Bone marrow (tissue), 2 donors: ENCODE results near the gene ZNF10.

Experiments
- DNase-seq, 2 donors: peaks; one replicate each; lab custom pipeline; 2025; lab: John Stamatoyannopoulos, UW

Gene ZNF10

DNA sequence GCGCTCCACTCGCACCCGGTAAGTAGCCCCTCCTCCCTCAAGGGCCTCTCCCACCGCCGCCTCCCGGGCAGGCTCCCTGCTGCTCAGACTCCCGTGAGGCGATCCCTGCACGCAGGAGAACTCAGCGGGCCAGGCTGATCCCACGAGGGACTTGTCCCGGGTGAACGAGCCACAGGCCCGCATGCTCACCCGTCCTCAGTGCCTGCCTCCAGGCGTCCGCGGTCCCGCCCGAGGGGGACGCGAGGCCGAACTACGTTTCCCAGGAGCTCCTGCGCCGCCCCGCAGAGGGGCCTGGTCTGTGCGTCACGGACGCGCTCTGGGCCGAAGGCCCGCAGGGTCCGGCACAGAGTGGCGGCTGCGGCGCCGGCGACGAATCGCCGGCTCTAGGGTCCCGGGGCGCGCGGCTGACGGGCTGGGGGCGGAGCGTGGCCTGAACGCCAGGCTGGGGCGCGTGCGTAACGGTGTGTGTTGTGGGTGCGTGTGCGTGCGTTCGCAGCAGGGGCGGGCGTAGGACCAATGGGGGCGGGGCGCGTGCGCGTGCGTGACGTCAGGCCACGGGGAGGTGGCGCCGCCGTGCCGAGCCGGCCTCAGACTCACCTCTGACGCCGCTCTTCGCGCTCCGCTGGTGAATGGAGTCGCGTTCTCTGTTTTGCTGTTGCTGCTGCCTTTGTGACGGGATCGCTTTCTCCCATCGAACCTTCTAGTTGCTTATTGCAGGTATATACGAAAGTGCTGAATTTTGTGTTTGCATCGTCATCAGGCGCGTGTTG is at the start of gene ZNF10, which contains the start of gene ZNF891:
TSS of gene ZNF10 (plus strand) at position 590 of the 770 bp plus-strand sequence. CDS start 13,866 bp downstream, outside the sequence.
TSS of gene ZNF891 (minus strand) at position 237 of the 770 bp plus-strand sequence. CDS start 8,356 bp downstream, outside the sequence.
- DNase-seq = peak; percentile 89 to 92

DNA sequence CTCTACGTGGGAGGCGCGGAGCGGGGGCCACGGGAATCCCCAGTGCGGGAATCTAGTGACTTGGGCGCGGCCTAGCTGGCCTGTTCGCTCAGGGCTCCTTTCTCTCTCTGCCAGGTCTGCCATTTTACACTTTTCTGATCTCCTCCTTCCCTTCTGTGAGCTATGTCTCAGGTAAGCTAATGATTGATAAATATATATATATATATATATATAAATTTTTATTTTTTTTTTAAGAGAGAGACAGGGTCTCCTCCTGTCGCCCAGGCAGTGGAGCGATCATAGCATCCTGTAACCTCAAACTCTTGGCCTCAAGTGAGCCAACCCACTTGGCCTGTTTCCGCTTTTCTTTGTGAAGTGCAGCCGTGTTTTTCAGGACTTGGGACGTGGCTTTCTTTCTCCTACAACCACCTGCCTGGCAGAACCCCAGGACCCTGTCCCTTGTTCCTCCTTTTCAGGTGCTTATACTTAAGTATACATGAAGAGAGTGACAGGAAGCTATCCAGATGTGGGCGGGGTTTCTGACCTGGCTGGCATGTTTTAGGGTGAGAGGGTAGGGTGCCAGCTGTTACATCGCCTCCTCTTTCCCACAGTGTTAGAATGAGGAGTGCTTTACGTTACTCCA is 49.2 kb upstream of the ZNF10 start:
- DNase-seq = peak in 1 of 2 donors; percentile 32

DNA sequence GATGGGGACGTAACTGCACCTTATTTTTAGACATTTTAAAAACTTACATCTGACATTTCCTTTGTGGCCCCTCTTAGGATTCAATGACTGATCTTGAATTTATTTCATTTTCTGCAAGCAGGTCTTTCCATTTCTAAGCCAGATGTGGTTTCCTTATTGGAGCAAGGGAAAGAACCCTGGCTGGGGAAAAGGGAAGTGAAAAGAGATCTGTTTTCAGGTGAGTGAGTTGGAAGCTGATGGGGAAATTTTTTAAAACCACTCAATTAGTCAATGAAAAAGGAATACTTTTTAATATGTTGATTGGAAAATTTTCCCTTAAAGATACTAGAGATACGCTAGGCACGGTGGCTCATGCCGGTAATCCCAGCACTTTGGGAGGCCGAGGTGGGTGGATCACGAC is 47.1 kb upstream of the ZNF10 start:
- DNase-seq = no peak

DNA sequence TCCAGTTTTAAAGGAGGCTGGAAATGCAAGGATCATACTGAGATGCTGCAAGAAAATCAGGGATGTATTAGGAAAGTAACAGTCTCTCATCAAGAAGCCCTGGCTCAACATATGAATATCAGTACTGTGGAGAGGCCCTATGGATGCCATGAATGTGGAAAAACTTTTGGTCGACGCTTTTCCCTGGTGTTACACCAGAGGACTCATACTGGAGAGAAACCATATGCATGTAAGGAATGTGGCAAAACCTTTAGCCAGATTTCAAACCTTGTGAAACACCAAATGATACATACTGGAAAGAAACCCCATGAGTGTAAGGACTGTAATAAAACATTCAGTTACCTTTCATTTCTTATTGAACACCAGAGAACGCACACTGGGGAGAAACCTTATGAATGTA is 24.8 kb upstream of the ZNF10 start:
- no peak for DNase-seq

DNA sequence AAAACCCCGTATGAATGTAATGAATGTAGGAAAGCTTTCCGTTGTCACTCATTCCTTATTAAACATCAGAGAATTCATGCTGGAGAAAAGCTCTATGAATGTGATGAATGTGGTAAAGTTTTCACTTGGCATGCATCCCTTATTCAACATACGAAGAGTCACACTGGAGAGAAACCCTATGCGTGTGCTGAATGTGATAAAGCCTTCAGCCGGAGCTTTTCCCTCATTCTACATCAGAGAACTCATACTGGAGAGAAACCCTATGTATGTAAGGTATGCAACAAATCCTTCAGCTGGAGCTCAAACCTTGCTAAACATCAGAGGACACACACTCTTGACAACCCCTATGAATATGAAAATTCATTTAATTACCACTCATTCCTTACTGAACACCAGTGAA is 24.2 kb upstream of the ZNF10 start:
- DNase-seq = no peak

DNA sequence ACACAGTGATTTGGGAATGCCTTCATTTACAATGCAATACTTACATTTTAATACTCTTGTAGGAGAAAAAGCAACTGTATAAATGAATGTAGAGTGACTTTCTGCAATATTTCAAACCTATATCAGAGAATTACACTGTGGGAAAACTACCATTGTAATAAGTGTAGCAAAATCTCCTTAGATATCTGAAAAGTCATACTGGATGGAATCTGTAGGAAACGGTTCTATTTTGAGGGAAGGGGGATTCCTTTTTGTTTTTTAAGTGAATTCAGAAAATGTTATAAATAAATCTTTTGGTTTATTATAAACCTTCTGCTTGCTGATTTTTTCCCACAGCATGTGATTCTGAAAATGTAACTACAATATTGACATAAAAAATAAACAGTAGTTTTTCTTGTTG is 23.3 kb upstream of the ZNF10 start:
- no peak for DNase-seq

DNA sequence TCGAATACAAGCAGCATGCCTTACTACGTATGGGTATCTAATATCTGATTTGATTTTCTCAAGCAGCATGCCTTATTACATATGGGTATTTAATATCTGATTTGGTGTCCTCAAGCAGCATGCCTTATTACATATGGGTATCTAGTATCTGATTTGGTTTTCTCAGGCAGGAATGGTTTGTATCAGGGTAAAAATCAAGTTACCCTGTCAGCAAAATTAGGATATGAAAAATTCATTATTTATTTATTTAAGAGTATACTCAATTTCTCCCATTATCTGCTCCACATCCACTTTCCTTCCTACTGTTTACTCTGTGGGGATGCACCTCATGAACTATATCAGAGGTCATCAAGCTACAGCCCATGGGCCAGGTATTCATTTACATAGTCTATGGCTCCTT is 22.3 kb upstream of the ZNF10 start:
- DNase-seq = no peak

DNA sequence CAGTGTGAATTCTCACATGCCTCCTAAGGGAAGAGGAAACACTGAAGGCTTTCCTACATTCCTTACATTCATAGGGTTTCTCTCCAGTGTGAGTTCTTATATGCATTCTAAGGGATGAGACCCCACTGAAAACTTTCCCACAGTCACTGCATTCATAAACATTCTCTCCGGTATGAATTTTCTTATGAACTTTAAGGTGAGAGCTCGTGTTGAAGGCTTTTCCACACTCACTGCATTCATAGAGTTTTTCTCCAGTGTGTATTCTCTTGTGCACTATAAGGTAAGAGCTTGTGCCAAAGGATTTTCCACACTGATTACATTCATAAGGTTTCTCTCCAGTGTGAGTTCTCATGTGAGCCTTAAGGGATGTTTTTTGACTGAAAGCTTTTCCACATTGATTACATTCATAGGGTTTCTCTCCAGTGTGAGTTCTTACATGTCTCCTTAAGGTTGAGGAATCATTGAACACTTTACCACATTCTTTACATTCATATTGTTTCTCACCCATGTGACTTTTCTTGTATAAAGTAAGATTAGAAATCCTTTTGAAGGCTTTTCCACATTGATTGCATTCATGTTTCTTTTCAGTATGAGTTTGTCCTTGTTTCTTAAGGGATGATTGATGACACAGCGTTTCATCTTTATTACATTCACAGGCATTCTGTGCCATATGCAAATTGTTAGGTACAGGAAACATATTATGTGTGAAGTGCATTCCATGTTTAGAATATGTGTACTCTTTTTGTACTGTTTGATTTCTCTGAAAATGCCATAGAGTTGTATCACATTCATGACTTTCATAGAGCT is 9.8 kb upstream of the ZNF10 start:
- DNase-seq = no peak

DNA sequence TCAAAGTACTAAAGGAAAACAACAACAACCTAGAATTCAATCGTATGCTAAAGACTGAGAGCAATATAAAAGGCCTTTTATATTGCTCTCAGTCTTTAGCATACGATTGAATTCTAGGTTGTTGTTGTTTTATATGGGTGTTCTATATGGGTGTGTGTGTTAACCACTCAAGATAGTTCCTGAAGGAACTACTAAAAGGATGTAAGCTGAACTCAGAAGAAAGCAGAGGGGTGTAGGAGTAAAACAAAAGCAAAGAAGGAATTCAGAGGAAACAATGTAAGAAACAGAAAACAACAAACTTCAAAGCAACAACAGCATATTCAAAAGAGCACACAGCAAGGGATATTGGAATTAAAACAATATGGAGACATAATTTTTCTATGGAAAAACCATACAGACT is 5.8 kb upstream of the ZNF10 start:
- DNase-seq = no peak

DNA sequence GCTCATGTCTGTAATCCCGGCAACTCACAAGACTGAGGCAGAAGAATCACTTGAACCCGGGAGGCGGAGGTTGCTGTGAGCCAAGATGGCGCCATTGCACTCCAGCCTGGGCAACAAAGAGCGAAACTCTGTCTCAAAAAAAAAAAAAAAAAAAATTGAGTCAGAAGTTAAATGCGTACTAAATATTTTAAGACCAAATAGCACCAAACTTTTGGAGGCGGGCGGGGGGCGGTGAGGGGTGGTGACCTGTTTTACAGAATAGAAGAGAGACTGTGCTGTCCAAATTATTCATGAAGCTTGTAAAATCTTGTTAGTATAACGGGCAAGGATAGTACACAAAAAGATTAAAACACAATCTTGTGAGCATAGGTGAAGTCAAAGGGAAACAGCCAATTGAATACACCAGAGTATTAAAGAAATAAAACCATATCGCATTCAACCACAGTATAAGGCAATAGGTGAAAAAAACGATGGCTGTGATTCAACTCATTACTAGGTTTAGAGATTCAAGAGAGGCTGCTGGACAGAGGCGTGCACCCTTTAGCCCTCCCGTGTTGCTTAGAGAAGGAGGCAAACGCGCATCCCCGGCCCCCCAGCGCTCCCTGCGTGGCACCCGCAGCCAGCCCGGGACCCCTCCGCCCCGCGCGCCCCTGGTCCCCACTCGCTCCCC is 924 bp upstream of the ZNF10 start:
- DNase-seq = no peak

DNA sequence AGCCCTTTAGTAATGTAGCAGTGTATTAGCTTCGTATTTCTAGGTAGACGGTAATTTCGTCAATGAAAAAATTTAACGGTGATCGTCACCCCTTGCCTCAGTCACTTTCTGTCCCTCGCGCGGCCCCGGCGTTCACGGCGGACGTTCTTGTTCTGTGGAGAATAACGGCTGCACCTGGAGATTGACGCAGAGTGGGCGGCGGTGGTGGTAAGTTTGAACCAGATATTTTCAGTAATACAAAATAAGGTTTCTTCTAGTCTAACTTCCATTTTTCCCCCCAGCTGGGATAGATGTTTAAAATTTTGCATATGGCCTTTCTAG is 341 bp downstream of the ZNF10 start:
- DNase-seq = no peak

DNA sequence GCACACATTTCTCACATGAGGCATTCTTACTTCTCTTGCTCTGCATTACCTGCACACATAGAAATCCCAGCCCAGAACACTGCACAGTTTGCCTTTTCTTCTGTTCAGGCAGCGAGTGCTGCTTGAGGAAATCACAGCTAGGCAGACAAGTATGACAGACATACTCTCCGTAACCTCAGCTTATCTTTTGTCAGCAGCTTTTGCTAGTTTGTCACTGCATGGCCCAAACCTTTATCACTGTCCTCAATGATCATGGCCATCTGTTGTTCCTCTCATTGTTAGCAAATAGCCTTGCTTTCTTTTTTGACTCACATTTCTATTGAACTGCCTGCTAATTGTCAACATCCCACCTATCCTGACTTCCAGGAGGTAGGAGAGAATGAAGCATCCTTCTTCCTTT is 5.3 kb downstream of the ZNF10 start:
- no peak for DNase-seq

DNA sequence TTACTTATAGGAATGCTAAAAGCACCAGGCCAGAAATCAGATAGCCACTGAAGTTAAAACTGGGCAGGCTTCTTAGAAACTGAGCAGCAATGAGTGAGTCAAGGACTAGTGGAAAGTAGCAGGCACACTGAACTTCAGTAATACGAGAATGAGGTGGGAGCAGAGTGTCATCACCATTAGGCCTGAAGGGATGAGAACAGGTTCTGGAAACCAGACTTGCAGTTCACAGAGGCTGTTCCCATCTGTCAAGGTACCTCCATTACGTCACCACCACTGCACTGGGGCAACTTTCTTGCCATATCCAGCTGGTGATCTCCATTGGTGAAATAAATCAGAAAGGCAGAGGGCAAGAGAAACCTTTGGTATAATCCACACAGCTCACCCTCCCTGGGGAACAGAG is 15.6 kb downstream of the ZNF10 start:
- DNase-seq = no peak

DNA sequence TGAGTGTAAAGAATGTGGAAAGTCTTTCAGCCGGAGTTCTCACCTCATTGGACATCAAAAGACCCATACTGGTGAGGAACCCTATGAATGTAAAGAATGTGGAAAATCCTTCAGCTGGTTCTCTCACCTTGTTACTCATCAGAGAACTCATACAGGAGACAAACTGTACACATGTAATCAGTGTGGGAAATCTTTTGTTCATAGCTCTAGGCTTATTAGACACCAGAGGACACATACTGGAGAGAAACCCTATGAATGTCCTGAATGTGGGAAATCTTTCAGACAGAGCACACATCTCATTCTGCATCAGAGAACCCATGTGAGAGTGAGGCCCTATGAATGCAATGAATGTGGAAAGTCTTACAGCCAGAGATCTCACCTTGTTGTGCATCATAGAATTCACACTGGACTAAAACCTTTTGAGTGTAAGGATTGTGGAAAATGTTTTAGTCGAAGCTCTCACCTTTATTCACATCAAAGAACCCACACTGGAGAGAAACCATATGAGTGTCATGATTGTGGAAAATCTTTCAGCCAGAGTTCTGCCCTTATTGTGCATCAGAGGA is 25.8 kb downstream of the ZNF10 start:
- DNase-seq = no peak

DNA sequence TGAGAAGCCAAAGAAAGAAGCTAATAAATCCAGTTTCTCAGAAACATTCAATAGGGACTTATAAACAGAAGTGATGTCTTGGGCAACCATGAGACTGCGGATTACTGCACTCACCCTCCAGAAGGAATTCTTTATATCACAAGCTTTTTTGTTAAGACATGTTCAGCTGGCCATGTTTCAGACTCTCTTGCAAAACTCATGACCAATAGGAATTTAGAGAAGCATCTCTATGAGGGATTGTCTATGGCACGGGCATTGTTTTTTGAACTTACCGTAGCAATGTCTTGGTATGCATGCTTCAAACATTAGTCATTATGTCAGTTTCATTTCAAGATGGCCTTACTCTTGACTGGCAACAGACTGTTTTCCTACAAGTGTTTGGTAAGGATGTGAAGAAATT is 35.3 kb downstream of the ZNF10 start:
- no peak for DNase-seq

DNA sequence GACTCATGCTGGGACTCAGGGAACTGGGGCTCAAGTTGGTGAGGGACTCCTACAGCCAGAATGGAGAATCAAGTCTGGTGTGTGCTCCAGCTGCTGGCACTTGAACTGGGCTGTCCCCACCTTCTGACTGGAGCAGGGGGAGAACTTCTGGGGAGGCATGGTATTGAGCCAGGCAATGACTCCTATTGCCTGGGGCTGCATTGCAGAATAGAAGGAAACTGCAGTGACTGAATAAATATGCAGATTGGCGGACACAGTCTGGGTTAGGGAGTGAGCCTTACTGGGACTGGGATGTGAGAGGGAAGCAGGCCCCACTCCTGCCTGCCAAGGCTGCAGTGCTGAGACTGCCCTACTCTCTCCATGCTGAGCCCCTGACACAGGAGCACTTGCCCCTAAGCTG is 42.1 kb downstream of the ZNF10 start:
- DNase-seq = no peak

DNA sequence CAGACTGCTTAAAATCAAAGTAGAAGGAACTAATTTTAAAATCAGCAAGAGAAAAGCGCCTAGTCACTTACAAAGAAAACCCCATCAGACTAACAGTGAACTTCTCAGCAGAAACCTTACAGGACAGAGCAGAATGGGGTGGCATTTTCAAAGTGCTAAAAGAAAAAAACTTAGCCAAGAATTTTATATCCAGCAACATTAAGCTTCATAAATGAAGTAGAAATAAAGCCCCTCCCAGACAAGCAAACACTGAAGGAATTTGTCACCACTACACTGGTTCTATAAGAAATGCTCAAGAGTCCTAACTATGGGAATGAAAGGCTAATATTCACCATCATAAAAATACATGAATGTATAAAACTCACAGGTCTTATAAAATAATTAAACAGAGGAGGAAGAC is 44.5 kb downstream of the ZNF10 start:
- DNase-seq = no peak

DNA sequence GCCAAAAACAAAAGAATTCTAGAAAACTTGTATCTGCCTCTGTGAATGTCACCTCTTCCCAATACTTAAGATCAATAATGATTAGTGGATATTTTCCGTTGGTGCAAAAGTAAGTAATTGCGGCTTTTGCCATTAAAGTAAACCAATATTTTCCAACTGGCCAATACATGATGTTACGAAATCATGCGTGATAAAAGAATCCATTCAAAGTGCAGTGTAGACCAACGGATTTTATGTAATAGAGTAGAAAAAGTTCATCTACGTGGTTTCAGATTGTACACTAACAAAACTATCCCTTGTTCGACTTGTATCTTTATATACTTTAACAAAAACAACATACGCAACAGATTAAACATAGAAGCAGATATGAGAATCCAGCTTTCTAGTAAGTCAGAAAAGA is 50.2 kb downstream of the ZNF10 start:
- no peak for DNase-seq

DNA sequence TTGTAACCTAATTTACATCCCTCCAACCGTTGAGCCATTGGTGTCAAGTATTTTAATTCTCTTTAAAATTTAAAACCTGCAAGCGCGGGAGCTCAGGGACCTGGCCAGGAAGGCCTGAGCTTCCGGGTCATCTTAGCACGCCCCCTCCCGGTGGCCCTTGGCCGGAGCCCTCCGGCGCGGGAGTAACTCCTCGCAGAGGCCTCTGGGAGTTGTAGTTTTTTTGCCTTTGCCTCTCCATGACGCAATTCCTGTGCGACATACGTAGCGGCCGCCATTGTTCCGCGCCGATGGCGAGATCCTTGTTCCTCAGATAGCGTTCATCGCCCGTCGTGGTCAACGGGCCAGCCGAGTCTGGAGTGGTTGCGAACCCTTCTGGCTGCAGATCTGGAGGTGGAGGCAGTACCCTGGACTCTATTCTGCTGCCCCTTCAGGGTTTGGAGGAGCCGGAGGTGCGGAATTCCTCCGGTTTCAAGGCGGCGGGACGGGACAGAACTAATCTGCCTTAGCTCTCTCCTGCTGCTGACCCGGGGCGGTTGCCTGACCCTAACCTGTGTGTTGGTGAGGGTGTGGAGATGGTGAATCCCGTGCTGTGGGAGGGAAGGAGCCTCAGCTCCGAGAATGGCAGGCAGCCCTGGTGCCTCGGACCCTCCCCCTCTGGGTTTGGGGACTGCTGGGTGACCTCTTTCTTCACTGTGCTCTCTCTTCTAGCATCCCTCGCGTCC is 51.0 kb downstream of the ZNF10 start, which contains the start of gene ZNF268:
TSS of gene ZNF268 (plus strand) at position 258 of the 722 bp plus-strand sequence. CDS start 503 bp downstream, outside the sequence.
- peak; percentile 71 to 84 for DNase-seq

DNA sequence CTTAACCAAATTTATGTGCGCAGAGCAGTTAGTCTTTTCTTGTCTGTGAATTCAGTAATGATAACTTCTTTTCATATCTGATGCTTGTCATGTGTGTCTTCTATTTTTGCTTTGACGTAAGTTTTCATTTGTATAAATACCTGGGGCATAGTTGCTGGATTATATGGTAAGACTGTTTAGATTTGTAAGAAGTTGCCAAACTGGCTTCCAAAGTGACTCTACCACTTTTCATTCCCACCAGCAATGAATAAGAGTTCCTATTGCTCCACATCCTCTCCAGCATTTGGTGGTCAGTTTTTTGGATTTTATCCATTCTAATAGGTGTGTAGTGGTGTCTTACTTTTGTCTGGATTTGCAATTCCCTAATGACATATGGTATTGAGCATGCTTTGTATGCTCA is 59.7 kb downstream of the ZNF10 start:
- no peak for DNase-seq

DNA sequence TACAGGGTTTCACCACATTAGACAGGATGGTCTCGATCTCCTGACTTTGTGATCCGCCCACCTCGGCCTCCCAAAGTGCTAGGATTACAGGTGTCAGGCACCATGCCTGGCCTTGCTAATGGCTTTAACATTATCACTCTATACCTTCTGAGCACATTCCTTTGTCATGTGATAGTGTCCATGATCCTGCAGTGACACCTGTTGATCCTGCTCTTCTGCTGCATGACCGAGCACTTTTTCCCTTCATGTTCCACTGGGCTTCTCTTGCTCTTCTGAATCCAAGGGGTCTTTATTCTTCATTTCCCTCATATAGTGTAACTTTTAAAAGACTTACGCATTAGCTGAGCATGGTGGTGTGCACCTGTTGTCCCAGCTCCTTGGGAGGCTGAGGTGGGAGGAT is 62.4 kb downstream of the ZNF10 start:
- no peak for DNase-seq
